Activated T-helper 1 cell treated with anti-CD3 and anti-CD28 coated beads, Interleukin-12 subunit alpha, Interleukin-12 subunit beta, Interleukin-2, Interleukin-4 antibody, amounts not matched to agents 30 ng/mL and 10 ng/mL and 1 ng/mL, durations not matched to agents 14 hours and 24 hours and 36 hours (primary cell): ENCODE measurements around the gene HHATL. TPM values are rescaled to one million over a fixed set of nuclear protein-coding genes. Genes with fewer than 3 reads are reported as not detected.

Experiments used
- DNase-seq: peaks from one replicate; pipeline ENCODE4 v3.0.0; 2021; ENCODE audit warnings: low spot score
- H3K27ac Mint-ChIP-seq: one replicate; pipeline ENCODE4 v1.8.0; 2021; ENCODE audit warnings: mild to moderate bottlenecking, mixed read lengths
- H3K27me3 Mint-ChIP-seq: one replicate; pipeline ENCODE4 v1.8.0; 2022; ENCODE audit warnings: mild to moderate bottlenecking, moderate library complexity, mixed read lengths; ENCODE audit not compliant: insufficient read depth
- H3K36me3 Mint-ChIP-seq: one replicate; pipeline ENCODE4 v1.8.0; 2021; ENCODE audit warnings: low read depth, mixed read lengths
- H3K4me1 Mint-ChIP-seq: one replicate; pipeline ENCODE4 v1.8.0; 2021; ENCODE audit warnings: low read depth, mixed read lengths
- H3K4me3 Mint-ChIP-seq: one replicate; pipeline ENCODE4 v1.8.0; 2021; ENCODE audit warnings: mild to moderate bottlenecking, moderate library complexity, mixed read lengths
- H3K9me3 Mint-ChIP-seq: one replicate; pipeline ENCODE4 v1.8.0; 2021; ENCODE audit warnings: mixed read lengths
- intact Hi-C: fragments of 100-400 bp; cut with micrococcal nuclease; formaldehyde crosslinking; loops from one replicate; pipeline ENCODE4 v1.15.1; 2024
- total RNA-seq: library from RNA; stranded (reverse); gene quantifications from 2 replicates; pipeline ENCODE4 v1.2.3, GENCODE V29; 2022

The HHATL gene
- total RNA-seq, 1 donor from 2014 or later: not detected

GRCh38 chr3:42649006-42649405 is 53.6 kb downstream of the HHATL start:
- Mint-ChIP-seq H3K4me3 (no peak overlapping the region), H3K4me1 (peaks cover 23% of the 10 kb centered on the region), H3K36me3 (peaks cover 28% of the 10 kb centered on the region), H3K9me3 (no peaks in the 10 kb centered on the region), H3K27ac (no peak overlapping the region), H3K27me3 (peaks cover 2% of the 10 kb centered on the region)
- intact Hi-C loops: no loop called here
- no peak for DNase-seq

- DNase-seq: no peak
- Mint-ChIP-seq H3K27ac (no peak overlapping the region), H3K9me3 (no peaks in the 10 kb centered on the region), H3K36me3 (peaks cover 36% of the 10 kb centered on the region), H3K27me3 (no peaks in the 10 kb centered on the region), H3K4me1 (peaks cover 14% of the 10 kb centered on the region), H3K4me3 (no peak overlapping the region)
- intact Hi-C loops: no loop called here
These were observed 54.7 kb downstream of the HHATL start for GRCh38 chr3:42647821-42648459.

Other genes starting within 250 kb of the HHATL start
- 0.69 and 0.88 TPM in 2 replicates for gene VIPR1, start 200.2 kb downstream of the HHATL start, total RNA-seq
- gene SEC22C, start 120.8 kb downstream of the HHATL start, total RNA-seq: 37.5 and 38.3 TPM in 2 replicates
- gene SS18L2, start 111.9 kb downstream of the HHATL start, total RNA-seq: 66.3 and 67.5 TPM in 2 replicates
- 76.9 and 79.7 TPM in 2 replicates for gene NKTR, start 102.1 kb downstream of the HHATL start, total RNA-seq
- 1.4 and 1.8 TPM in 2 replicates for gene ZBTB47, start 49.1 kb downstream of the HHATL start, total RNA-seq
- not detected in 2 replicates for gene KLHL40, start 17.3 kb downstream of the HHATL start, total RNA-seq
- gene CCDC13, start 70.5 kb upstream of the HHATL start, total RNA-seq: 0.32 TPM in 1 of 2 replicates, not detected in the other
- 90.1 and 97.5 TPM in 2 replicates for gene HIGD1A, start 101.7 kb upstream of the HHATL start, total RNA-seq
- 0.66 and 0.88 TPM in 2 replicates for gene ACKR2, start 106.6 kb upstream of the HHATL start, total RNA-seq
- not detected in 2 replicates for gene CYP8B1, start 173.1 kb upstream of the HHATL start, total RNA-seq
- 0.23 and 0.47 TPM in 2 replicates for gene ZNF662, start 203.3 kb upstream of the HHATL start, total RNA-seq